ENCODE measurements around the gene SNX8. TPM values are rescaled to one million over a fixed set of nuclear protein-coding genes. Genes with fewer than 3 reads are reported as not detected.

The SNX8 gene
- polyA plus RNA-seq, 4 donors: 40.5 to 45.7 (median 42.6) TPM

DNA sequence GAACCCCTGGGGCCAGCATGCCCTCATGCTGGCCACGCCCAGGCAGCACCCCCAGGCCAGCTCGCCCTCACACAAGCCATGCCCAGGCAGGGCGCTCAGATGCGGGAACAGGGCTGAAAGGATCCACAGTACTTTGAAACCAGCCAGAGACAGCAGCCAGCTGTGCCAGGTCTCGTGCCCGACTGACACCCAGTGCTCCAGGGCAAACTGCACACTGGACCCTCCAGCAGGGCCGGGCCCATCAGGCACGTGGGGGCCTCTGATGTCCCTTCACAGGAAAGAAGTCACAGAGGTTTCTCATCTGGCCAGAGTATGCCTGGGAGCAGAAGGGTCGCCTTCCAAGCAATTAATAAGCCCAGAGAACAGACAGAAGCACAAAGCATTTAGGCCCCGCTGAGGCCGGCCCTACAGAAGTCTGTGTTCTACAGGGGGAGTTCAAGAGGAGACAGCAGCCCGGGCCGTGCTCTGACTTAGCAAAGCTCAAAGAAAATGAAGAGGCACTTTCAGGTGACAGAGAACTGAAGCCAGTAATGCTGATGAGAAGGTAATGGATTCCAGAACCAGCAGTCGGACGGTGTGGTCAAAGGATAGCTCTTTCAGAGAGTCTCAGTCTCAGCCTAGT is 102.9 kb downstream of the SNX8 start:
- no peak for DNase-seq (ENCODE audit: low read depth in 4 of 4, low spot score in 3 of 4)

DNA sequence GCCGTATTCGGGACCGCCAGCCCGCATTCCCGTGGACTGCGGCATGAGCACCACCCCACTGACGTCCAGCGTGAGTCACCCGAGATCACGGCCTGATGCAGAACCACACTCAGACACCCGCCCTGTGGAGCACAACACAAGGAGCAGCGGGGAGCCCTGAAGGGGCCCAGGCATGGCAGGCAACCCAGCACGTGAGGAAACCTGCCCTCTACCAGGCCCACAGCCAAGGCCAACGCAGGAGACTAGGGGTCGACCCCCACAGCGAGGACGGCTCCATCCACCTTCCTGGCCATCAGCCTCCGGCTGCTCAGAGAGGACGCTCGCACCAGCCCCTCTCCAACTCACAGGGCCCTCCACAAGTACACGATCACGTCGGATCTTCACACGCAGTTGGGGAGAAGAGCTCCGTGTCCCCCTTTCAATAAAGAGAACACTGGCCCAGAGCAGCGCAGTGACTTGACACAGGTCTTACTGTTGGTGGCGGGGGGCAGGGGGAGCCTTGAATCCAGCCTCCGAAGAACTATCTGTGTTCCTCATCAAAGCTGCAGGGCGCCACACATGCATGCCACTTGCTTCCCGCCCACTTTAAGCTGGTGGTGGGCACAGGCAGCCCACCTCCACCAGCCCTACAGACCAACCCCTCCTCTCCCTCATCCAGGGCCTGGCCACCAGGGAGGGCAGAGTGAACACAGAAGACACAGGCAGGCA is 103.5 kb downstream of the SNX8 start:
- DNase-seq (ENCODE audit: low read depth in 4 of 4, low spot score in 3 of 4): no peak

DNA sequence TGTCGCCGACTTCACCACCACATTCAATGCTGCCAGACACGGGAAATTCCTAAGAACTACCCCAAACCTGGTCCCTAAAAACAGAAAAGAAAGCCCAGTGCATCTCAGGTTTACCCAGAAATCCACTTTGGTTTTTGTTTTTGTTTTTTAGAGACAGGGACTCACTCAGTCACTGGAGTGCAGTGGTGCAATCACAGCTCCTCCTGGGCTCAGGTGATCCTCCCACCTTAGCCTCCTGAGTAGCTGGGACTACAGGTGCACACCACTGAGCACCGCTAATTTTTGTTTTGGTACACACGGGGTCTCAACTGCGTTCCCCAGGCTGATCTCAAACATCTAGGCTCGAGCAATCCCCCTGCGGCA is 104.3 kb downstream of the SNX8 start:
- DNase-seq (ENCODE audit: low read depth in 4 of 4, low spot score in 3 of 4): no peak

DNA sequence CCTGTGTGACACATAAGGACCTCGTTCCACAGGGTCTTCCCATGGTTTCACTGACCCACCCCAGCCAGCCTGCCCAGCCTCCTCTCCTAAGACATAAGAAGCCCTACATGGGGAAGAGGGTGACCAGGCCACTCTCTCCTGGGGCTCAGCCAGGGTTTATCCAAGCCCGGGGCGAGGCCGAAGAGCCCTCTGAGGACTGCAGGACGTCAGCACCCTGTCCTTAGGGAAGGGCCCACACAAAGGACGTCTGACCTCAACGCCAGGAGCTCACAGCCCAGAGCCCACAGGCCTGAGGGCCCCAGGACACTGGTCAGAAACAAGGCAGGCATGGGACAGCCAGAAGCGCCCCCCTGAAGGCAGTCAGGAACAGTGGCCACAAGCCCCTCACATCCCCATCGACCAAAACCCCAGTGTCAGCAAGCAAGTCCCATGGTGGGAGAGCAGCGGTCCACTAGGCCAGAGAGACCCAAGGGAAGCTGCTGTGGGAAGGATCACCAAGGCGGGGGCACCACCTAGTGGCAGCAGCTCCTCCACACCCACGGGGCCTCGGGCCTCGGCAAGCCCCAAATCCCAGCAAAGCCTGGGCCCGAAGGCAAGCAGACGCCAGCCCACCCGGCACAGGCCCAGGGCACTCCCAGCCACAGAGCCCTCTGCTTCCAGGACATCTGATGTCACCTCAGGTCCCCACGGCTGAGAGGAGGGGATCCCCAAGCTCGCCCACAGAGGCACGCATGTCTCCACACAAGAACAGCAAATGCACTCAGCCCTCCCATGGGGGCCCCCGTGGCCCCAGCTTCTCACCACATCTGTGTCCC is 104.9 kb downstream of the SNX8 start:
- peak in 3 of 4 donors; percentile 50 to 67 (median 53) for DNase-seq (ENCODE audit: low read depth in 4 of 4, low spot score in 3 of 4)

DNA sequence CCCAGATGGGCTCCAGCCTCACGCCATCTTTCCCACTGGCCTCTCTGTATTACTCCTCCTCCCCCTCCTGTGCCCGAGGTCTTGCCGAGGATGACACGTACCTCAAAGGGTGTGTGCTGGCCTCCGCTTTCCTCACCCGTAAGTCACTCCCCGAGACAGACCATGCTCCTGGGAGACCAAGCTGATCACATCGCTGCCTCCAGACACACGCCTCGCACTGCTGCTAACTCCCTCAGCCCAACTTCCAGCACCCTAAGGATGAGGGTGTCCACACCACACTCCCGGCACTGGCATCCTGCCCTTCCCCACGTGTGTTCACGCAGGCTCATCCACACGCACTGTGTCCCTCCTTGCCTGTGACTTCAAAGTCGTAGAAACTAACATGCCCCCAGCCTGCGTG is 105.5 kb downstream of the SNX8 start:
- DNase-seq (ENCODE audit: low read depth in 4 of 4, low spot score in 3 of 4): no peak

DNA sequence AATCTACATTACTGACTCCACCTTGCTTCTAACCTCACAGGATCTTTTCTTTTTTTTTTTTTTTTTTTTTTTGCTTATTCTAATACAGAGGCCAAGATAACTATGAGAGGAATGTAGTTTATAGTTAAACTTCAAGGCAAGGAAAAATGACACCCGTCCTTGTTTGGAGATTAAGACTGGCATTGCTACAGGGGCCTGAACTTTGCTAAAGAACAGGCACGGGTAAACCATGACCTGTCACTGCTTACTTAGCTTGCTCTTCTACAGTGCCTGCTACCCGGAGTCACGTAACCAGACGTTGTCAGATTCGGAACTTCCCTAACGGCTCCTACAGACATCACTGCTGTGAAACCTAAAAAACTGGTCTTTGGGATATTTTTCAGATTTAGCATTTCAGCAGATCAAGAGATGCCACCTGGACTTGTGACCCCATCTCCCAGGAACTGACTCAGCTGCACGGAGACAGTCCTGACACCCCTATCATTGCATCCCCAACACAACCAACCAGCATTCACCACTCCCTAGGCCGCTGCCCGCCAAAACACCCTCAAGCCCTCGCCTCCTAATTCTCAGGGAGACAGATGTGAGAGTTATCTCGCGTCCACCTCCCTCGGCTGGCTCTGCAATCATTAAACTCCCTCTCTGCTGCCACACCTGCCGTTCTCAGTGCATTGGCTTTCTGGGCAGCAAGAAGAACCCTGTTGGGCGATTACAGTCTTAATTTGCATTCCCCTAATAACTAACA is 109.0 kb downstream of the SNX8 start:
- DNase-seq (ENCODE audit: low read depth in 4 of 4, low spot score in 3 of 4): no peak

DNA sequence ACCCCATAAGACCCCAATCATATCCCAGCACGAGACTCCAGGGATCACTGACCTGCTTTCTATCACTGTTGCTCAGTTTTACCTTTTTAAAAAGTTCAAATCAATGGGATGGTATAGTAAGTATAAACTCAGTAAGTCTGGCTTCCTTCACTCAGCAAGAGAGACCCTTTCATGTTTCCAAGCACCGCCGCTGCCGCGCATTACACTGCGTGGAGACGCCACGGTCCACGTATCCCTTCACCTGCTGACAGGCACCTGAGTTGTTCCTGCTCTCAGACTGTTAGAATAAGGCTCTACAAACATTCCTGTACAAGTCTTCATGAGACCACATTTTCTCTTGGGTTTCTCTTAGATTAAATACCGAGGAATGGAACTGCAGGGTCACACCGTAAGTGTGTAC is 109.8 kb downstream of the SNX8 start:
- DNase-seq (ENCODE audit: low read depth in 4 of 4, low spot score in 3 of 4): no peak

DNA sequence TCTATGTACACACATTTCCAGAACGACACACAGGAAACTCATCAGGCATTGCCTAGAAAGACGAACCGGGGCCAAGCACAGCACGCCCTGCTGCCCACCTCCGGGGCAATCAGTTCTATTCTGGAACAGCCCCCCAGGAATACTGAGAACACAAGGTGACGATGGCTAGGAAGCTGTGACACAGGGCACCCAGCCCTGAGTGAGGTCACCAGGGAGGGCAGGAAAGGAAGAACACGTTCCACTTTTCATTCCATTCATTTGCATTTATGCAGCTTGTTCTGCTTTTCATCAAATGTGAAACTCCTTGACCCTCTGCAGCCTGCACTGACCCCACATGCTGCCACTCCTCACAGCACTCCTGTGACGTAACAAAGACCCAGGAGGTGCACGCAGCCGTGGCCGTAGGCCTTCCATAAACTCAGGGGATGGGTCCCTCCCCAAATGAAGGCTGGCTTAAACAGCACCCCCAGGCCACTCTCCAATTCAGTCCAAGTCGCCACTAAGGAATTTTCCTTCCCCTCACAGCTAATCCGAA is 110.4 kb downstream of the SNX8 start:
- no peak for DNase-seq (ENCODE audit: low read depth in 4 of 4, low spot score in 3 of 4)

DNA sequence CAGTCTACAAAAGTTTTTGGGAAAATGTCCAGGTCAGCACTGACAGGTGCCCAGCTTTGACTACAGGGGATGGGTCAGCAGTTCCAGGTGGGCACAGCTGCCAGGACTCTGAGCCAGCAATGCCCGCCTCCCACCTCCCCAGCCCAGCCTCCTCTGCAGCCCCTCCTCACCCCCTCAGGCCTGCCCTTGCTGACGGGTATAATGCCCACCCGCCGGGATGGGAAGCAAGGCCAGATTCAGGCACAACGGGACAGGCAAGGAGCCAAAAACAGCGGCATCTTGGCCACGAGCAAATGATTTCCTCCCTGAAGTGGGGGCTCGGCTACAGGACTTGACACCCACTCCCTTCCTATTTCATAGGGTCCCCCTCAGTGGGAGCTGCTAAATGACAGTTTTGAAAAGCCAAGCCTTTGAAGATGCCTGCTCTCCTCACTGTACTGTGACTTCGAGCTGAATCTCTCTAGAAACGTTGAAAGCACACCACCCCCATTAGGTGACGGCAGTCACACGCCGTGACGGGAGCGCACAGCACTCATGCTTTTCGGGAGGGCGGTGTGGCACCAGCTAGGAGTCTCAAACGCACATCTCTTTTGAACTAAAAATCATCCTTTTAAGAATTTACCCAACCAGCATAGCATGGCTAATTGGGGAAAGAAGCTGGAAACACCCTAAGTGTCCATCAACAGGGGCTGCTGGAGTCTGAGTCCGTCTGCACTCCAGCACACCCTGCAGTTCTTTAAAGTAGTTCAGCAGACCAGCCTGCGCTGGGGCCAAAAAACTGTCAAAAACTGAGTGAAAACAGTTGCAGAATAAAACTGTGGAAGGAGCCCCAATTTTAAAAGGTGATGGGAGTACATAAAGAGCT is 111.1 kb downstream of the SNX8 start:
- peak in 3 of 4 donors; percentile 29 to 40 (median 34) for DNase-seq (ENCODE audit: low read depth in 4 of 4, low spot score in 3 of 4)

DNA sequence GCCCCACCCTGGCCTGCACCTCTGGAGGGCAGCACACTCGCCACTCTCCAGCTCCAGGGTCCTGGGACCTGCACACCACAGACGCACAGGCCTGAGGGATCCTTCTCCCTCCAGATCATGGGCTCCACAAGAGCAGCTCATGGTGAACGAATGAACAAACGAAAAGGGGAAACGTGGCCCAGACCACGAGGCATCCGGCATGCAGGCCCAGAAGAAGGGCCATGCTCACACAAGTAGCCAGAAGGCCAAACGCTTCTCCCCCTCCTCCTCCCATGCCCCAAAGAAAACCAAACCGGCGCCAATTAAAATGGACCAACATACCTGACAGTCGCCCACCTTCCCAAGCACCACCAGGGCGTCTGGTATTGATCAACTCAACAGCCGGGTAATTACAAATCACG is 111.9 kb downstream of the SNX8 start:
- no peak for DNase-seq (ENCODE audit: low read depth in 4 of 4, low spot score in 3 of 4)

Other genes with a start within 250 kb of the SNX8 start
- 10 to 100 TPM; 22.6 to 26.9 (median 24.6) TPM for gene MAD1L1, start 81.5 kb downstream of the SNX8 start, polyA plus RNA-seq (ENCODE audit: insufficient read length in 4 of 4)
- gene MRM2, start 72.2 kb downstream of the SNX8 start, polyA plus RNA-seq (ENCODE audit: insufficient read length in 4 of 4): 10 to 100 TPM; 36.4 to 39.9 (median 38.8) TPM
- 10 to 100 TPM; 18.0 to 23.5 (median 19.3) TPM for gene NUDT1, start 72.2 kb downstream of the SNX8 start, polyA plus RNA-seq (ENCODE audit: insufficient read length in 4 of 4)
- gene EIF3B, start 40.4 kb upstream of the SNX8 start, polyA plus RNA-seq (ENCODE audit: insufficient read length in 4 of 4): 100 to 1,000 TPM; 142 to 160 (median 147) TPM
- gene CHST12, start 89.2 kb upstream of the SNX8 start, polyA plus RNA-seq (ENCODE audit: insufficient read length in 4 of 4): 10 to 100 TPM in 2 of 4 donors, 1 to 10 TPM in 2; 9.0 to 16.4 (median 10.3) TPM
- under 1 TPM in 1 of 4 donors, not detected in 3; 0.30 TPM for gene GRIFIN, start 162.0 kb upstream of the SNX8 start, polyA plus RNA-seq (ENCODE audit: insufficient read length in 4 of 4)
- 10 to 100 TPM; 28.9 to 41.5 (median 33.1) TPM for gene LFNG, start 205.3 kb upstream of the SNX8 start, polyA plus RNA-seq (ENCODE audit: insufficient read length in 4 of 4)
- gene BRAT1, start 241.1 kb upstream of the SNX8 start, polyA plus RNA-seq (ENCODE audit: insufficient read length in 4 of 4): 10 to 100 TPM; 27.4 to 40.6 (median 27.6) TPM
- gene IQCE, start 244.5 kb upstream of the SNX8 start, polyA plus RNA-seq (ENCODE audit: insufficient read length in 4 of 4): 10 to 100 TPM; 19.0 to 23.4 (median 22.4) TPM